GM12801 (cell line): ENCODE results near the gene RAP1GDS1.

ENCODE experiments used
- CTCF ChIP-seq: IDR thresholded peaks from one replicate; pipeline ENCODE4 v1.5.1; 2011; ENCODE audit warnings: control low read depth; ENCODE audit not compliant: insufficient read length; ENCODE audit errors: extremely low read depth

The RAP1GDS1 gene

GRCh38 chr4:98468709-98469108, 207.5 kb downstream of the RAP1GDS1 start:
- no peak for TF ChIP-seq CTCF

GRCh38 chr4:98469771-98470170, 208.6 kb downstream of the RAP1GDS1 start:
- TF ChIP-seq CTCF: no peak

- no peak for TF ChIP-seq CTCF
These were observed 209.2 kb downstream of the RAP1GDS1 start for GRCh38 chr4:98470366-98470765.

- no peak for TF ChIP-seq CTCF
These were observed 209.6 kb downstream of the RAP1GDS1 start for GRCh38 chr4:98470831-98471230.

GRCh38 chr4:98473046-98473445, 211.9 kb downstream of the RAP1GDS1 start:
- TF ChIP-seq CTCF: no peak

GRCh38 chr4:98474408-98474844, 213.2 kb downstream of the RAP1GDS1 start:
- no peak for TF ChIP-seq CTCF

GRCh38 chr4:98476891-98477290, 215.7 kb downstream of the RAP1GDS1 start:
- no peak for TF ChIP-seq CTCF

- TF ChIP-seq CTCF: no peak
These were observed 219.4 kb downstream of the RAP1GDS1 start for GRCh38 chr4:98480535-98480934.
